Nephron (organoid): ENCODE measurements around the gene MXRA8.

Experiments
- H3K27ac Mint-ChIP-seq, 3 experiments: 2 replicates each; pipeline ENCODE4 v1.8.0; 2020; ENCODE audit warnings: mixed read lengths in 3 of 3, mild to moderate bottlenecking in 2 of 3, moderate library complexity in 1 of 3
- H3K27me3 Mint-ChIP-seq: 2 replicates; pipeline ENCODE4 v1.8.0; 2021; ENCODE audit warnings: low read depth, mild to moderate bottlenecking, moderate library complexity, mixed read lengths
- H3K36me3 Mint-ChIP-seq: 2 replicates; pipeline ENCODE4 v1.8.0; 2020; ENCODE audit warnings: low read depth, mixed read lengths
- H3K4me1 Mint-ChIP-seq: 2 replicates; pipeline ENCODE4 v1.8.0; 2020; ENCODE audit warnings: mixed read lengths
- H3K4me3 Mint-ChIP-seq, 3 experiments: 2 replicates each; pipeline ENCODE4 v1.8.0; 2020; ENCODE audit warnings: mild to moderate bottlenecking in 3 of 3, mixed read lengths in 3 of 3, moderate library complexity in 2 of 3
- H3K9me3 Mint-ChIP-seq: 2 replicates; pipeline ENCODE4 v1.8.0; 2020; ENCODE audit warnings: mixed read lengths
- CTCF ChIP-seq, 3 experiments: fragments of 200-600 bp; sonication (generic); IDR thresholded peaks; one replicate each; pipeline ENCODE4 v1.5.0; 2021; ENCODE audit warnings: antibody characterized with exemption in 3 of 3; ENCODE audit not compliant: unreplicated experiment in 3 of 3

Gene MXRA8

DNA sequence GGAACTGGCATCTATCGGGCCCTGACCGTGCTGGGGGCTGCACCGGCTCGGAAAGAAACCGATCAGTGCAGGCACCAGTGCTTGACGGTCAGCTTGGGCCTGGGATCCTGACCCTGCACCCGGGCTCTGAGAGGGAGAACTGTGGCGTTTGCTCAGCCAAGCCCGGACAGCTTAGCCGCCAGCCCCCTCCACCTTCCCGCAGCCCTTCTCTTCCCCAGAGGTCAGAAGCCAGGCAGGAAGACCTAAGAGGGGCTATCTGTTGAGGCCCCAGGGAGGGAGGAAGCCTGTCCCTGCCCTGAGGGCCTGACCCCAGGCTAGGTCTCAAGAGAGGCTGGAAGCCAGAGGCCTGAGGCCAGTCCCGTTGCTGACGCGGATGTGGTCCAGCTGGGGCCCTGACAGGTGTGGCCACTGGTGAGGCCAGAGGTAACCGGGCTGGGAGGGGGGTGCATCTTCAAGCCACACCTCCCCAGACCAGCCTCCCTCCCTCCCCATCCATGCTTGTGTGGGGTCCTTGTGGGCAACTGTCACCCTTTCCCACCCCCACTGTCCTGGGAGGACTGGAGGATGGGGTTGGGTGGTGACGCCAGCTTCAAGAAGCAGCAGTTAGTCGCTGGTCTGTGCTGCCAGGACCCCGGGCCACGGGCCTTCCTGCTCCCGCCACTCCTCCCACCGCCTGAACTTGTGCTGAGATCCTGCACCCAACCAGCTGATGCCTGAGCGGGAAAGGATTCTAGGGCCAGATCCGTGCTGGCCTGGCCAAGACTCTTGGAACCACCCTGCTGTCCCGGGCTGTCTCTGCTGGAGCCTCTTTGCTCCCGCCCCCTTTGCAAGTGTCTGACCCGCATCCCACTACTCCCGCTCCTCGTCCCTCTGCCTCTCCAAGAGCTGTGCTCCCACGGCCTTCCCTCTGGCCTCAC lies 6.6 kb downstream of the MXRA8 start:
- Mint-ChIP-seq H3K27ac (peak overlapping the region; percentile 83 to 91 (median 91)), H3K4me1 (peaks cover 18% of the 10 kb centered on the region), H3K9me3 (no peaks in the 10 kb centered on the region), H3K36me3 (peaks cover 8% of the 10 kb centered on the region), H3K27me3 (peaks cover 11% of the 10 kb centered on the region), H3K4me3 (peak overlapping the region; percentile 80 to 88 (median 82))
- no peak for TF ChIP-seq CTCF (IDR thresholded peaks at IDR 0.05; ENCODE audit: unreplicated experiment in 3 of 3)

GRCh38 chr1:1349256-1350012 lies 8.9 kb downstream of the MXRA8 start, which contains the start of gene DVL1:
TSS of gene DVL1 (minus strand) at chr1:1349418. CDS start at chr1:1349065, 353 bp downstream.
- Mint-ChIP-seq H3K4me1 (peaks cover 18% of the 10 kb centered on the region), H3K27me3 (peaks cover 11% of the 10 kb centered on the region), H3K27ac (peak within 1 kb of the TSS in 1 of 3 experiments; percentile 76), H3K4me3 (peak within 1 kb of the TSS; percentile 83 to 86 (median 85)), H3K36me3 (peaks cover 8% of the 10 kb centered on the region), H3K9me3 (no peaks in the 10 kb centered on the region)
- TF ChIP-seq CTCF (IDR thresholded peaks at IDR 0.05; ENCODE audit: unreplicated experiment in 3 of 3), result peak; percentile 41 to 56 (median 53)

DNA sequence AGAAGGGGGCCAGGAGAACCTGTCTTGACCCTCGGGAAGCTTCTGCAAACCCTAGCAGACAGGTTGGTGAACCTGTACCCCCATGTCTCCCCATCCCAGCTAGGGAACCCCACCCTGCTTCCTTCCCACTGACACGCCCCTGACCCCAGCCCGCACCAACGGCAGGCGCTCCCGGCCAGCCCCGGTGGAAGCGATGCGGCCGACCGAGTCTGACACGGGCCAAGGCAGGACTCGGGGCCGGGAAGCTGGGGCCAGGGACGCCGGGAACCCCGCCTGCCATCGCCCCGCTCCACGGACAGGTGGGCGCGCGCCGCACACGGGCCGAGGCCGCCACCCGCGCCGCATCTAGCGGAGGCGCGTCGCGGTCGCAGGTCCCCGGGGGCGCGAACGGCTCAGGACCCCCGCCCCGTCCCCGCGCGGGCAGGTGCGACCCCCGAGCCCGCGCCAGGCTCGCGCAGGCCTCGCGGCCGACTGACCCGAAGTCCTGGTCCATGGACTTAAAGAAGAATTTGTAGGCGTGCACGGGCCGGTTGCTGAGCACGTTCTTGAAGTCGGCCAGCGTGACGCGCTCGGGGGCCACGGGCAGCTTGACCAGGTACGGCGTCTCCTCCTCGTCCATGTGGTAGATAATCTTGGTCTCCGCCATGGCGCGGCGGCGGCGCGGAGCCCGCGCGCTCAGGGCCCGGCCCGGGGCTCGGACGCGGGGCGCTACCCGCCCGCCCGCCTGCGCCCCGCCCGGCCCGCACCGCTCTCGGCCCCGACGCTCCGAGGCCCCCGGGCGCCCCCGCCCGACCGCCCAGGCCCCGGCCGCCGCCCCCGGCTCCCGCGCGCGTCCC lies 9.7 kb downstream of the MXRA8 start:
- peaks cover 8% of the 10 kb centered on the region for H3K36me3 Mint-ChIP-seq

DNA sequence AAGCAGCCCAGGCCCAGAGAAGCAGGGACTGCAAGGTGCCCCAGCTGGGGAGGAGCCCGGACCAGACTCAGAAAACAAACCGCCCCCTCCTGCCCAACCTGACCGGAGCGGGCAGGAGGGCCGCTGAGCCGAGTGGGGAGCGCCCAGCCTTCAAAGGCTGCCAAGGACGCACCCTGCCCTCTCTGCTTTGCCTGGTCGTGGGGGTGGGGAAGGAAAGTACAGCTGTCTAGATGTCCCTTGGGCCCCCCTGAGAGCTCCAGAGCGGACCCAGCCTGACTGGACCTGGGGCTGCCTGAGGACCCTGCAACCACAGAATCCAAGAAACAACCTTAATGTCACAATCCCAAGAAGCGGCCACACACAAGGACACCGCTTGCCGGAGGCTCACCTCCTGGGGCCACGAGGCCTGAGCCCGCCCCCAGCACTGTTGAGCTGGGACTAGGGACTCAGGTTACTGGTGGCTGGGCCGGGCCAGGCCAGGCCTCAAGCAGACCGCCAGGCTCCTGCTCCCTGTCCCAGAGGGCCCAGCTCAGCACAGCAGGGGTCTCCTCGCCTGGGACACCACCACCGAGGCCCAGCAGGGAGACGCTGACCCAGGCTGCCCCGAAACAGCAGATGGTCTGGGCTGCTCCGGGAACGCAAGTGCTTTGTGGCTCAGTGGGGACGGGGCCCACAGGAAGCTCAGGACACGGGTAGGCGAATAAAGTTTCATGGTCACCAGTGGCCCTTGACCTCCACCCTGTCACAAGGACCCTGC lies 10.5 kb downstream of the MXRA8 start:
- no peaks in the 10 kb centered on the region for H3K9me3 Mint-ChIP-seq
- H3K36me3 Mint-ChIP-seq, result peaks cover 7% of the 10 kb centered on the region
- TF ChIP-seq CTCF (IDR thresholded peaks at IDR 0.05; ENCODE audit: unreplicated experiment in 3 of 3), result no peak
- H3K4me1 Mint-ChIP-seq, result peaks cover 17% of the 10 kb centered on the region
- peaks cover 9% of the 10 kb centered on the region for H3K27me3 Mint-ChIP-seq
- peak overlapping the region; percentile 44 to 76 (median 55) for H3K27ac Mint-ChIP-seq
- peak overlapping the region; percentile 82 to 85 (median 83) for H3K4me3 Mint-ChIP-seq

More for the DNA sequence above, 9.7 kb downstream of the MXRA8 start:
- Mint-ChIP-seq H3K4me3 (peak overlapping the region; percentile 83 to 86 (median 85)), H3K9me3 (no peaks in the 10 kb centered on the region), H3K27me3 (peaks cover 11% of the 10 kb centered on the region), H3K27ac (peak overlapping the region in 1 of 3 experiments; percentile 76), H3K4me1 (peaks cover 18% of the 10 kb centered on the region)
- TF ChIP-seq CTCF (IDR thresholded peaks at IDR 0.05; ENCODE audit: unreplicated experiment in 3 of 3), result no peak
